Stomach (tissue), 9 donors: ENCODE measurements around the gene ARSI. TPM values are rescaled to one million over a fixed set of nuclear protein-coding genes. Genes with fewer than 3 reads are reported as not detected.

Source experiments
- DNase-seq, 2 donors: peaks; one replicate each; pipeline versions ENCODE4 v3.0.0 to v3.0.0-alpha.2; 2013 to 2019
- H3K27ac ChIP-seq, 5 donors: fragments of 200-600 bp in 4 of 5; sonication (generic) in 4 of 5; one replicate each; pipeline ENCODE4 v1.5.1; 2013 to 2019; ENCODE audit warnings: mild to moderate bottlenecking in 1 of 5, moderate library complexity in 1 of 5
- H3K27me3 ChIP-seq, 3 donors: fragments of 200-600 bp; sonication (generic); one replicate each; pipeline ENCODE4 v1.5.1; 2017 to 2019; ENCODE audit warnings: mixed run types in 1 of 3
- H3K36me3 ChIP-seq, 4 donors: fragments of 200-600 bp; sonication (generic); 1 replicate in 3 of 4; 2 replicates in 1 of 4; pipeline ENCODE4 v1.5.1; 2016 to 2019
- H3K4me1 ChIP-seq, 4 donors: fragments of 200-600 bp; sonication (generic); one replicate each; pipeline ENCODE4 v1.5.1; 2016 to 2019
- H3K4me3 ChIP-seq, 4 donors: fragments of 200-600 bp; sonication (generic) in 3 of 4; one replicate each; pipeline ENCODE4 v1.5.1; 2016 to 2019; ENCODE audit warnings: mild to moderate bottlenecking in 1 of 4
- H3K9me3 ChIP-seq, 4 donors: fragments of 200-600 bp; sonication (generic); one replicate each; pipeline ENCODE4 v1.5.1; 2016 to 2019
- CTCF ChIP-seq, 7 experiments: fragments of 450-650 bp in 4 of 7; fragments of 200-600 bp in 3 of 7; sonication (generic) in 3 of 7; IDR thresholded peaks; one replicate each; pipeline ENCODE4 v1.5.1; 2016 to 2019; ENCODE audit warnings: antibody characterized with exemption in 7 of 7, control low read depth in 2 of 7, mild to moderate bottlenecking in 1 of 7
- EP300 ChIP-seq: sonication (generic); formaldehyde crosslinking; IDR thresholded peaks from one replicate; pipeline ENCODE4 v1.6.1; 2017; ENCODE audit warnings: antibody characterized with exemption
- POLR2A ChIP-seq, 4 donors: fragments of 450-650 bp; IDR thresholded peaks; one replicate each; pipeline ENCODE4 v1.6.1; 2016; ENCODE audit warnings: antibody characterized with exemption in 4 of 4, control low read depth in 2 of 4, mild to moderate bottlenecking in 1 of 4, moderate library complexity in 1 of 4
- POLR2AphosphoS5 ChIP-seq, 3 donors: sonication (generic); formaldehyde crosslinking; IDR thresholded peaks; one replicate each; pipeline ENCODE4 v1.6.1; 2016; ENCODE audit warnings: antibody characterized with exemption in 3 of 3
- WGBS, 5 donors: extraction: QIAGEN DNeasy Blood & Tissue Kit in 3 of 5; methylation state at CpG; one replicate each; pipeline versions ENCODE4 v1.1.5 to v1.1.7; 2013 to 2018; 5-methylcytosine and 5-hydroxymethylcytosine counted together
- intact Hi-C: fragments of 100-400 bp; cut with DNase I; formaldehyde crosslinking; loops from one replicate; pipeline ENCODE4 v1.15.1; 2023; ENCODE audit warnings: low total_unique reads
- polyA plus RNA-seq, 3 donors: library from polyadenylated mRNA; stranded (reverse); fragments of 200-250 nt; gene quantifications; one replicate each; pipeline ENCODE4 v1.2.3, GENCODE V29; 2013
- total RNA-seq, 5 donors: library from RNA; depleted of rRNA; stranded (reverse); fragments of >200 nt; gene quantifications; one replicate each; pipeline versions ENCODE4 v1.1.0 to v1.2.3, GENCODE V29; 2014 to 2016
- donor health status: healthy with polysubstance abuse.
- donor health status: Bipolar disorder and iron deficiency.
- donor health status: healthy.

The ARSI gene
- total and polyA plus RNA-seq, 8 donors = 0.35 to 7.0 (median 1.7) TPM; not detected in 3

GRCh38 chr5:150328515-150328914 lies 25.8 kb upstream of the ARSI start:
- 88 to 100% (median 96%) methylated on average over 2 of the region's 2 CpGs for WGBS, 5 donors

DNA sequence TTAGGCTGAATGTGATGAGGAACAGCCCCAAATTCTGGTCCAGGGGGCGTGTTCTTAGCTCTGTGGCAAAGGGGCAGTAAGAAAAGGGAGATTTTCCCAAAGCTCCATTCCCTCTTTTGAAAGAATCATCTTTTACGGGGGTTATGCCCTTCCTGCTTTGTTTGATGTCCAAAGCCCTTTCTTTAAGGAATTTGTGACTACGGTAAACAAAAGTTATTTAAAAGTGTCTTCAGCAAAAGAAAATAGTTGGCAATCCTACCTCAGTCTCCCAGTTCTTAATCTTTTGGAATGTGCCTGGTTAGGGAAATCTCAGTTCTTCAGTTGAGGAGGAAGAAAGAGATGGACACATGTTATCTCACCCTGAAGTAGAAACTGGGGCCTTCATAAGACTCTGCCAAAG lies 24.4 kb upstream of the ARSI start:
- TF ChIP-seq POLR2A (IDR thresholded peaks at IDR 0.05) (no peak), CTCF (IDR thresholded peaks at IDR 0.05) (no peak), POLR2AphosphoS5 (IDR thresholded peaks at IDR 0.05) (no peak), EP300 (no peak)
- intact Hi-C loops = no loop called here
- no peaks in the 10 kb centered on the region for H3K9me3 ChIP-seq
- H3K27me3 ChIP-seq = no peaks in the 10 kb centered on the region
- H3K27ac ChIP-seq = no peak overlapping the region
- no peak for DNase-seq
- 62 to 67% (median 63%) methylated on average over 3 of the region's 3 CpGs for WGBS, 5 donors
- no peaks in the 10 kb centered on the region for H3K4me1 ChIP-seq
- no peak overlapping the region for H3K4me3 ChIP-seq
- no peaks in the 10 kb centered on the region for H3K36me3 ChIP-seq

More at GRCh38 chr5:150328515-150328914, 25.8 kb upstream of the ARSI start:
- H3K27ac ChIP-seq = peak overlapping the region in 1 of 5 donors; percentile 4
- DNase-seq = no peak
- H3K4me1 ChIP-seq = no peaks in the 10 kb centered on the region
- H3K27me3 ChIP-seq = no peaks in the 10 kb centered on the region
- no peak overlapping the region for H3K4me3 ChIP-seq
- TF ChIP-seq POLR2AphosphoS5 (IDR thresholded peaks at IDR 0.05) (no peak), EP300 (no peak), POLR2A (IDR thresholded peaks at IDR 0.05) (no peak), CTCF (IDR thresholded peaks at IDR 0.05) (no peak)
- no peaks in the 10 kb centered on the region for H3K36me3 ChIP-seq
- intact Hi-C loops = no loop called here
- no peaks in the 10 kb centered on the region for H3K9me3 ChIP-seq

DNA sequence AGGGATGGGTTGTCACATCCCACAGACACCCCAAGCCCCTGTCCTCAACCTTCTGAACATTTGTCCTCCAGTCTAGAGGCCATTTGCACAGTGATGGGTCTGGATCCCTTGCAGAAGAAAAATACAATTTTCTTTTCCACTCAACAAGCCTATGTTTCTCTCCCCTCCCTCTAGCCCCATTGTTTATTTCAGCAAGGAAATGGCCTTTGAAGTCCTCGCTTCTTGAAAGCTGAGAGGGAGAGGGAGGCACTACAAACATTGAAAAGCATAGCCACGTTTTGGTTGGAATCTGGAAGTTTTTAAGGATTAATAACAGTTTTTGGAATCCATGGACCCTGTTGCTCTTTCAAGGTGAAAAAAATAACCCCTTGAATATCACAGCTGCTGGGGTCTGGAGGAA lies 24.0 kb upstream of the ARSI start:
- no peaks in the 10 kb centered on the region for H3K36me3 ChIP-seq
- WGBS, 5 donors = 38 to 50% (median 40%) methylated on average over 2 of the region's 2 CpGs

DNA sequence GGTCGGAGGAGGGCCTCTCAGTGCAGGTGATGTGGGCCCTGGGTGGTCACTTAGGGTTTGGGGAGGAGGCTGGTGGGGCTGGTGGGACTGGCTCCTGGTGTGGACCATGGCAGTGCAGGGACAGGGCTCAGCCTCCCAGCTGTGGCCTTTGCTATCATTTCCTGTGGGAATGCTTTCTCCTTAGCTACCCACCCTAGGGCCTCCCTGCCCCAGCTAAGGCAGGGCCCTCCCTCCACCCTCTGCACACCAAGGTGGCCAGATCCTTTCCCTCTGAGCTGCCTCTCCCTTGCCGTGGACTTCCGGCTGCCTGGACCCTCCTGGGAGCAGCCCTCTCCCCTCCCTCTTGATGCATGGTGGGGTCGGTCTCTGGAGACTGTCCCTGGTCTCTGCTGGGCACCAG lies 22.7 kb upstream of the ARSI start:
- intact Hi-C loops = no loop called here
- Histone ChIP-seq H3K27me3 (no peaks in the 10 kb centered on the region), H3K27ac (no peak overlapping the region), H3K4me3 (no peak overlapping the region), H3K36me3 (no peaks in the 10 kb centered on the region), H3K4me1 (peaks cover 0 to 3% (median 1%) of the 10 kb centered on the region in 4 donors), H3K9me3 (no peaks in the 10 kb centered on the region)
- TF ChIP-seq CTCF (IDR thresholded peaks at IDR 0.05) = no peak
- no peak for TF ChIP-seq EP300
- no peak for TF ChIP-seq POLR2AphosphoS5 (IDR thresholded peaks at IDR 0.05)
- TF ChIP-seq POLR2A (IDR thresholded peaks at IDR 0.05) = no peak
- DNase-seq = no peak
- 70 to 78% (median 72%) methylated on average over 4 of the region's 4 CpGs for WGBS, 5 donors

More for the DNA sequence above, 24.0 kb upstream of the ARSI start:
- no peak for DNase-seq
- intact Hi-C loops = no loop called here
- H3K9me3 ChIP-seq = no peaks in the 10 kb centered on the region
- no peaks in the 10 kb centered on the region for H3K4me1 ChIP-seq
- H3K4me3 ChIP-seq = no peak overlapping the region
- no peaks in the 10 kb centered on the region for H3K27me3 ChIP-seq
- H3K27ac ChIP-seq = no peak overlapping the region
- no peak for TF ChIP-seq POLR2AphosphoS5 (IDR thresholded peaks at IDR 0.05)
- no peak for TF ChIP-seq POLR2A (IDR thresholded peaks at IDR 0.05)
- no peak for TF ChIP-seq CTCF (IDR thresholded peaks at IDR 0.05)
- no peak for TF ChIP-seq EP300
